Muscle layer of duodenum (tissue), 2 donors: ENCODE measurements around the gene RXRA.

Source experiments
- H3K27ac ChIP-seq: one replicate; pipeline ENCODE4 v1.7.0; 2013; ENCODE audit warnings: mild to moderate bottlenecking, low read length
- H3K27me3 ChIP-seq: one replicate; pipeline ENCODE4 v1.7.0; 2013; ENCODE audit warnings: low read depth, mild to moderate bottlenecking, control low read depth, low read length
- H3K36me3 ChIP-seq, 2 donors: one replicate each; pipeline ENCODE4 v1.7.0; 2013; ENCODE audit warnings: low read length in 2 of 2, control low read depth in 1 of 2, mild to moderate bottlenecking in 1 of 2; ENCODE audit not compliant: insufficient read depth in 2 of 2, control insufficient read depth in 1 of 2
- H3K4me1 ChIP-seq, 2 donors: one replicate each; pipeline ENCODE4 v1.7.0; 2013; ENCODE audit warnings: low read length in 2 of 2, mild to moderate bottlenecking in 2 of 2, control low read depth in 1 of 2, moderate library complexity in 1 of 2; ENCODE audit not compliant: insufficient read depth in 2 of 2, control insufficient read depth in 1 of 2
- H3K4me3 ChIP-seq, 2 donors: one replicate each; pipeline ENCODE4 v1.7.0; 2013; ENCODE audit warnings: low read length in 2 of 2, low read depth in 1 of 2, mild to moderate bottlenecking in 1 of 2
- H3K9me3 ChIP-seq, 2 donors: one replicate each; pipeline ENCODE4 v1.7.0; 2013; ENCODE audit warnings: low read length in 2 of 2, control low read depth in 1 of 2, mild to moderate bottlenecking in 1 of 2; ENCODE audit not compliant: control insufficient read depth in 1 of 2
- donor health status: healthy.

Gene RXRA

GRCh38 chr9:134393582-134394280 lies 67.5 kb downstream of the RXRA start:
- peaks cover 0 to 48% of the 10 kb centered on the region in 2 donors for H3K4me1 ChIP-seq

GRCh38 chr9:134395002-134395517 lies 68.8 kb downstream of the RXRA start:
- peaks cover 0 to 4% of the 10 kb centered on the region in 2 donors for H3K9me3 ChIP-seq
- H3K4me1 ChIP-seq, result peaks cover 0 to 40% of the 10 kb centered on the region in 2 donors
- no peak overlapping the region for H3K27ac ChIP-seq
- no peaks in the 10 kb centered on the region for H3K27me3 ChIP-seq
- H3K4me3 ChIP-seq, result no peak overlapping the region
- H3K36me3 ChIP-seq, result no peaks in the 10 kb centered on the region

More at GRCh38 chr9:134393582-134394280, 67.5 kb downstream of the RXRA start:
- no peaks in the 10 kb centered on the region for H3K36me3 ChIP-seq
- H3K27ac ChIP-seq, result no peak overlapping the region
- H3K4me3 ChIP-seq, result no peak overlapping the region
- H3K9me3 ChIP-seq, result no peaks in the 10 kb centered on the region
- H3K27me3 ChIP-seq, result no peaks in the 10 kb centered on the region

- Histone ChIP-seq H3K27ac (no peak overlapping the region), H3K27me3 (no peaks in the 10 kb centered on the region), H3K9me3 (peaks cover 0 to 4% of the 10 kb centered on the region in 2 donors), H3K36me3 (no peaks in the 10 kb centered on the region), H3K4me1 (peaks cover 0 to 33% of the 10 kb centered on the region in 2 donors), H3K4me3 (no peak overlapping the region)
These were observed 69.5 kb downstream of the RXRA start for GRCh38 chr9:134395737-134396257.

- no peak overlapping the region for H3K4me3 ChIP-seq
- peaks cover 0 to 29% of the 10 kb centered on the region in 2 donors for H3K4me1 ChIP-seq
- no peaks in the 10 kb centered on the region for H3K27me3 ChIP-seq
- peaks cover 0 to 4% of the 10 kb centered on the region in 2 donors for H3K9me3 ChIP-seq
- no peaks in the 10 kb centered on the region for H3K36me3 ChIP-seq
- H3K27ac ChIP-seq, result no peak overlapping the region
These were observed 70.0 kb downstream of the RXRA start for GRCh38 chr9:134396258-134396742.

- no peak overlapping the region for H3K27ac ChIP-seq
- peaks cover 0 to 24% of the 10 kb centered on the region in 2 donors for H3K4me1 ChIP-seq
- no peak overlapping the region for H3K4me3 ChIP-seq
- no peaks in the 10 kb centered on the region for H3K27me3 ChIP-seq
- H3K36me3 ChIP-seq, result no peaks in the 10 kb centered on the region
- H3K9me3 ChIP-seq, result peaks cover 0 to 4% of the 10 kb centered on the region in 2 donors
These were observed 70.6 kb downstream of the RXRA start for GRCh38 chr9:134396825-134397224.

GRCh38 chr9:134398756-134399155 lies 72.5 kb downstream of the RXRA start:
- H3K4me3 ChIP-seq, result no peak overlapping the region
- H3K4me1 ChIP-seq, result peaks cover 7 to 40% of the 10 kb centered on the region in 2 donors
- H3K27me3 ChIP-seq, result no peaks in the 10 kb centered on the region
- H3K36me3 ChIP-seq, result no peaks in the 10 kb centered on the region
- H3K9me3 ChIP-seq, result peaks cover 0 to 4% of the 10 kb centered on the region in 2 donors
- no peak overlapping the region for H3K27ac ChIP-seq

GRCh38 chr9:134399435-134400056 lies 73.3 kb downstream of the RXRA start:
- Histone ChIP-seq H3K4me3 (no peak overlapping the region), H3K36me3 (no peaks in the 10 kb centered on the region), H3K4me1 (peaks cover 12 to 43% of the 10 kb centered on the region in 2 donors), H3K9me3 (peaks cover 0 to 4% of the 10 kb centered on the region in 2 donors), H3K27me3 (no peaks in the 10 kb centered on the region), H3K27ac (no peak overlapping the region)

- no peaks in the 10 kb centered on the region for H3K27me3 ChIP-seq
- H3K9me3 ChIP-seq, result peaks cover 0 to 4% of the 10 kb centered on the region in 2 donors
- no peak overlapping the region for H3K27ac ChIP-seq
- H3K36me3 ChIP-seq, result no peaks in the 10 kb centered on the region
- H3K4me1 ChIP-seq, result peaks cover 12 to 43% of the 10 kb centered on the region in 2 donors
- H3K4me3 ChIP-seq, result no peak overlapping the region
These were observed 74.0 kb downstream of the RXRA start for GRCh38 chr9:134400283-134400682.

GRCh38 chr9:134401391-134401790 lies 75.1 kb downstream of the RXRA start:
- Histone ChIP-seq H3K36me3 (no peaks in the 10 kb centered on the region), H3K27ac (no peak overlapping the region), H3K4me3 (no peak overlapping the region), H3K9me3 (peaks cover 0 to 4% of the 10 kb centered on the region in 2 donors), H3K4me1 (peaks cover 12 to 43% of the 10 kb centered on the region in 2 donors), H3K27me3 (no peaks in the 10 kb centered on the region)

- H3K27me3 ChIP-seq, result no peaks in the 10 kb centered on the region
- H3K4me3 ChIP-seq, result no peak overlapping the region
- no peaks in the 10 kb centered on the region for H3K36me3 ChIP-seq
- peaks cover 0 to 4% of the 10 kb centered on the region in 2 donors for H3K9me3 ChIP-seq
- no peak overlapping the region for H3K27ac ChIP-seq
- H3K4me1 ChIP-seq, result peaks cover 18 to 50% of the 10 kb centered on the region in 2 donors
These were observed 75.9 kb downstream of the RXRA start for GRCh38 chr9:134402182-134402581.

- Histone ChIP-seq H3K4me3 (no peak overlapping the region), H3K9me3 (peaks cover 0 to 4% of the 10 kb centered on the region in 2 donors), H3K36me3 (no peaks in the 10 kb centered on the region), H3K27ac (no peak overlapping the region), H3K27me3 (no peaks in the 10 kb centered on the region), H3K4me1 (peaks cover 18 to 61% of the 10 kb centered on the region in 2 donors)
These were observed 77.0 kb downstream of the RXRA start for GRCh38 chr9:134403292-134403681.
